ENCODE data around the gene TUBA3E.
"Not testable (repeated sequence)": the region's sequence is repeated elsewhere in the genome, so short reads cannot be mapped to it uniquely, and the experiment has no call there.

DNA sequence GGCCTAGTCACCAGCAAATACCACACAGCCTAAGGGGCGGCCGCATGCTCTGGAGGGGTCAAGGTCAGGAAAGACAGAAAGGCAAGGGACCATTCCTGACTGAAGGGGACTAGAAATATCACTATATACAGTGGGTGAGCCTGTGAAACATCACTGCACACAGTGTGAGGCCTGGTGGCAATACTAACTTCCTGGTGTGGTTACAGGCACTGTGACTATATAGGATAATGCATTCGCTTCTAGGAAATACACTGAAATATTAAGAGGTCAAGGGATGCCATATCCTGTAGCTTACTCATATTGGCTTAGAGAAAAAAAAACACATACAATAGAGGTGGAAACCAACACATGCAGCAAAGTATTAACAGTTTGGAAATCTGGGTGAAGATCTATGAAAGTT lies 29.1 kb downstream of the TUBA3E start:
- not testable (repeated sequence) for TF ChIP-seq POLR2AphosphoS5, POLR2A (IDR thresholded peaks at IDR 0.05)
